Adipocyte (in vitro differentiated cells): ENCODE results near the gene RAP1GAP2.
A peak's percentile ranks its signal among the peaks of the same experiment; 100 is the strongest.

ENCODE experiments used
- DNase-seq: peaks from one replicate; pipeline ENCODE4 v3.0.0-alpha.2; 2015; ENCODE audit warnings: low read depth
- H3K27me3 ChIP-seq: replicated peaks from 2 replicates; pipeline ENCODE4 v1.7.0; 2013; ENCODE audit warnings: mild to moderate bottlenecking, low read length, moderate library complexity; ENCODE audit not compliant: control insufficient read depth, insufficient read depth
- H3K36me3 ChIP-seq: 2 replicates; pipeline ENCODE4 v1.7.0; 2013; ENCODE audit warnings: low read length, mild to moderate bottlenecking, moderate library complexity; ENCODE audit not compliant: control insufficient read depth, insufficient read depth, severe bottlenecking
- H3K4me1 ChIP-seq: 2 replicates; pipeline ENCODE4 v1.7.0; 2013; ENCODE audit warnings: mild to moderate bottlenecking, low read length, moderate library complexity; ENCODE audit not compliant: control insufficient read depth, insufficient read depth
- H3K4me3 ChIP-seq: 2 replicates; pipeline ENCODE4 v1.7.0; 2013; ENCODE audit warnings: mild to moderate bottlenecking, low read length, moderate library complexity
- H3K9ac ChIP-seq: 2 replicates; pipeline ENCODE4 v1.7.0; 2013; ENCODE audit warnings: mild to moderate bottlenecking, low read length, moderate library complexity
- H3K9me3 ChIP-seq: 2 replicates; pipeline ENCODE4 v1.7.0; 2013; ENCODE audit warnings: mild to moderate bottlenecking, low read length, moderate library complexity; ENCODE audit not compliant: control insufficient read depth

The RAP1GAP2 gene

GRCh38 chr17:2796164-2797125, at the start of gene RAP1GAP2:
TSS of gene RAP1GAP2 (plus strand) at chr17:2796438. CDS start at chr17:2796528, 90 bp downstream.
- Histone ChIP-seq H3K4me3 (no peak within 1 kb of the TSS), H3K9me3 (no peaks in the 10 kb centered on the region), H3K27me3 (peaks cover 55% of the 10 kb centered on the region), H3K9ac (no peak within 1 kb of the TSS), H3K4me1 (no peaks in the 10 kb centered on the region), H3K36me3 (no peaks in the 10 kb centered on the region)
- no peak for DNase-seq

GRCh38 chr17:2749058-2749783, 47.0 kb upstream of the RAP1GAP2 start, which contains the start of gene CCDC92B:
TSS of gene CCDC92B (minus strand) at chr17:2749652. CDS start at chr17:2735145, 14,507 bp downstream.
- Histone ChIP-seq H3K27me3 (peaks cover 58% of the 10 kb centered on the region), H3K4me1 (no peaks in the 10 kb centered on the region), H3K9ac (no peak within 1 kb of the TSS), H3K36me3 (no peaks in the 10 kb centered on the region), H3K9me3 (no peaks in the 10 kb centered on the region), H3K4me3 (no peak within 1 kb of the TSS)
- DNase-seq = no peak

GRCh38 chr17:2749784-2750181, 46.5 kb upstream of the RAP1GAP2 start:
- H3K27me3 ChIP-seq = peaks cover 53% of the 10 kb centered on the region
- DNase-seq = peak; percentile 78
- no peak overlapping the region for H3K4me3 ChIP-seq
- H3K4me1 ChIP-seq = no peaks in the 10 kb centered on the region
- no peaks in the 10 kb centered on the region for H3K36me3 ChIP-seq
- H3K9me3 ChIP-seq = no peaks in the 10 kb centered on the region
- no peak overlapping the region for H3K9ac ChIP-seq

- H3K27me3 ChIP-seq = peaks cover 44% of the 10 kb centered on the region
Measured at GRCh38 chr17:2750721-2751120, 45.5 kb upstream of the RAP1GAP2 start.

GRCh38 chr17:2751491-2751890, 44.7 kb upstream of the RAP1GAP2 start:
- DNase-seq = no peak

More at GRCh38 chr17:2750721-2751120, 45.5 kb upstream of the RAP1GAP2 start:
- no peaks in the 10 kb centered on the region for H3K9me3 ChIP-seq
- no peak overlapping the region for H3K9ac ChIP-seq
- no peak overlapping the region for H3K4me3 ChIP-seq
- H3K4me1 ChIP-seq = no peaks in the 10 kb centered on the region
- no peaks in the 10 kb centered on the region for H3K36me3 ChIP-seq
- no peak for DNase-seq

GRCh38 chr17:2755891-2756724, 40.1 kb upstream of the RAP1GAP2 start:
- H3K9me3 ChIP-seq = no peaks in the 10 kb centered on the region
- peaks cover 2% of the 10 kb centered on the region for H3K4me1 ChIP-seq
- H3K36me3 ChIP-seq = no peaks in the 10 kb centered on the region
- peak; percentile 7 for DNase-seq
- H3K4me3 ChIP-seq = peak overlapping the region; percentile 4
- peaks cover 26% of the 10 kb centered on the region for H3K27me3 ChIP-seq
- H3K9ac ChIP-seq = no peak overlapping the region

More at GRCh38 chr17:2751491-2751890, 44.7 kb upstream of the RAP1GAP2 start:
- Histone ChIP-seq H3K4me3 (no peak overlapping the region), H3K4me1 (peaks cover 2% of the 10 kb centered on the region), H3K9me3 (no peaks in the 10 kb centered on the region), H3K27me3 (peaks cover 44% of the 10 kb centered on the region), H3K36me3 (no peaks in the 10 kb centered on the region), H3K9ac (no peak overlapping the region)

GRCh38 chr17:2758870-2759269, 37.4 kb upstream of the RAP1GAP2 start:
- no peak overlapping the region for H3K9ac ChIP-seq
- H3K27me3 ChIP-seq = peaks cover 22% of the 10 kb centered on the region
- DNase-seq = no peak
- H3K4me1 ChIP-seq = peaks cover 2% of the 10 kb centered on the region
- no peaks in the 10 kb centered on the region for H3K9me3 ChIP-seq
- no peaks in the 10 kb centered on the region for H3K36me3 ChIP-seq
- no peak overlapping the region for H3K4me3 ChIP-seq

- H3K36me3 ChIP-seq = no peaks in the 10 kb centered on the region
- H3K4me3 ChIP-seq = no peak overlapping the region
- DNase-seq = no peak
- H3K9ac ChIP-seq = no peak overlapping the region
- H3K27me3 ChIP-seq = peaks cover 37% of the 10 kb centered on the region
- no peaks in the 10 kb centered on the region for H3K9me3 ChIP-seq
- no peaks in the 10 kb centered on the region for H3K4me1 ChIP-seq
Measured at GRCh38 chr17:2770129-2770528, 26.1 kb upstream of the RAP1GAP2 start.

- Histone ChIP-seq H3K9me3 (no peaks in the 10 kb centered on the region), H3K9ac (no peak overlapping the region), H3K4me3 (no peak overlapping the region), H3K36me3 (no peaks in the 10 kb centered on the region), H3K4me1 (no peaks in the 10 kb centered on the region), H3K27me3 (peaks cover 51% of the 10 kb centered on the region)
- DNase-seq = no peak
Measured at GRCh38 chr17:2775206-2775605, 21.0 kb upstream of the RAP1GAP2 start.

GRCh38 chr17:2776589-2777241, 19.5 kb upstream of the RAP1GAP2 start:
- Histone ChIP-seq H3K27me3 (peaks cover 50% of the 10 kb centered on the region), H3K9me3 (no peaks in the 10 kb centered on the region), H3K36me3 (no peaks in the 10 kb centered on the region), H3K4me3 (no peak overlapping the region), H3K4me1 (no peaks in the 10 kb centered on the region), H3K9ac (no peak overlapping the region)
- DNase-seq = no peak
